ENCODE results near the gene RFFL.
"Not testable (repeated sequence)": the region's sequence is repeated elsewhere in the genome, so short reads cannot be mapped to it uniquely, and the experiment has no call there.

The RFFL gene

GRCh38 chr17:35046245-35046644, 17.3 kb downstream of the RFFL start:
- CTCF ChIA-PET = interaction anchor here (0.8 to 1.9 kb wide), 8 partner anchors 9 to 47 kb away, joined by 3 to 10 read pairs (median 4); partner anchors contain the start of gene RFFL
- DNase-seq (ENCODE audit: extremely low spot score) = no peak
- POLR2A ChIA-PET = no interaction called here
- no peak for TF ChIP-seq CTCF (IDR thresholded peaks at IDR 0.05; ENCODE audit: control extremely low read depth, extremely low read depth, low read depth, missing control alignments)

GRCh38 chr17:35045458-35045979, 18.0 kb downstream of the RFFL start:
- POLR2A ChIA-PET = interaction anchor here (0.6 kb wide), 1 partner anchor 18 kb away, joined by 6 read pairs; no protein-coding TSS in a partner anchor
- DNase-seq (ENCODE audit: extremely low spot score) = not testable (repeated sequence)
- CTCF ChIA-PET = interaction anchor here (1.3 to 1.9 kb wide), 2 partner anchors 13 to 46 kb away, joined by 3 to 5 read pairs; no protein-coding TSS in a partner anchor

GRCh38 chr17:35044181-35044580, 19.3 kb downstream of the RFFL start:
- POLR2A ChIA-PET = no interaction called here
- CTCF ChIA-PET = interaction anchor here (1.3 to 1.6 kb wide), 2 partner anchors 28 to 44 kb away, joined by 3 to 4 read pairs; no protein-coding TSS in a partner anchor
- DNase-seq (ENCODE audit: extremely low spot score) = no peak
- TF ChIP-seq CTCF (IDR thresholded peaks at IDR 0.05; ENCODE audit: control extremely low read depth, extremely low read depth, low read depth, missing control alignments) = no peak

GRCh38 chr17:35041390-35041789, 22.1 kb downstream of the RFFL start:
- CTCF ChIA-PET = interaction anchor here (0.9 to 2.4 kb wide), 7 partner anchors 8 to 48 kb away, joined by 3 to 8 read pairs (median 4); no protein-coding TSS in a partner anchor
- DNase-seq (ENCODE audit: extremely low spot score) = no peak
- POLR2A ChIA-PET = no interaction called here
- TF ChIP-seq CTCF (IDR thresholded peaks at IDR 0.05; ENCODE audit: control extremely low read depth, extremely low read depth, low read depth, missing control alignments) = no peak

- POLR2A ChIA-PET = no interaction called here
- DNase-seq (ENCODE audit: extremely low spot score) = no peak
- TF ChIP-seq CTCF (IDR thresholded peaks at IDR 0.05; ENCODE audit: control extremely low read depth, extremely low read depth, low read depth, missing control alignments) = no peak
- CTCF ChIA-PET = interaction anchor here (3.0 kb wide), 1 partner anchor 16 kb away, joined by 9 read pairs; no protein-coding TSS in a partner anchor
Observed at GRCh38 chr17:35038453-35038852, 25.1 kb downstream of the RFFL start.

GRCh38 chr17:35030780-35031179, 32.7 kb downstream of the RFFL start:
- TF ChIP-seq CTCF (IDR thresholded peaks at IDR 0.05; ENCODE audit: control extremely low read depth, extremely low read depth, low read depth, missing control alignments) = no peak
- POLR2A ChIA-PET = no interaction called here

GRCh38 chr17:35028531-35029262, 34.8 kb downstream of the RFFL start:
- ChIA-PET CTCF (interaction anchor here (1.0 to 1.4 kb wide), 3 partner anchors 31 to 61 kb away, joined by 3 to 7 read pairs (median 3); no protein-coding TSS in a partner anchor), POLR2A (interaction anchor here (0.6 kb wide), 1 partner anchor 33 kb away, joined by 3 read pairs; no protein-coding TSS in a partner anchor)
- TF ChIP-seq CTCF (IDR thresholded peaks at IDR 0.05; ENCODE audit: control extremely low read depth, extremely low read depth, low read depth, missing control alignments) = no peak
- peak; percentile 41 for DNase-seq (ENCODE audit: extremely low spot score)

More at GRCh38 chr17:35030780-35031179, 32.7 kb downstream of the RFFL start:
- no peak for DNase-seq (ENCODE audit: extremely low spot score)
- CTCF ChIA-PET = interaction anchor here (1.4 kb wide), 1 partner anchor 10 kb away, joined by 3 read pairs; no protein-coding TSS in a partner anchor

- CTCF ChIA-PET = interaction anchor here (0.8 to 1.4 kb wide), 3 partner anchors 35 to 62 kb away, joined by 3 to 7 read pairs (median 3); partner anchors contain the start of gene RFFL
- DNase-seq (ENCODE audit: extremely low spot score) = not testable (repeated sequence)
- POLR2A ChIA-PET = interaction anchor here (0.7 kb wide), 1 partner anchor 38 kb away, joined by 4 read pairs; no protein-coding TSS in a partner anchor
Observed at GRCh38 chr17:35028097-35028496, 35.4 kb downstream of the RFFL start.
